Trophoblast cell (in vitro differentiated cells and primary cell): Measurements from ENCODE around the gene CXXC5.

Source experiments
- DNase-seq, 2 donors: peaks; one replicate each; pipeline ENCODE4 v3.0.0-alpha.2; 2016
- H2AFZ ChIP-seq: 2 replicates; pipeline ENCODE4 v1.6.1; 2013; ENCODE audit warnings: low read length, moderate library complexity, mild to moderate bottlenecking; ENCODE audit not compliant: insufficient read depth, poor library complexity
- H2AK5ac ChIP-seq: 2 replicates; pipeline ENCODE4 v1.6.1; 2013; ENCODE audit warnings: mild to moderate bottlenecking, low read length
- H2BK120ac ChIP-seq: 2 replicates; pipeline ENCODE4 v1.6.1; 2013; ENCODE audit warnings: low read length, mild to moderate bottlenecking, moderate library complexity; ENCODE audit not compliant: insufficient read depth, poor library complexity
- H2BK12ac ChIP-seq: 2 replicates; pipeline ENCODE4 v1.6.1; 2013; ENCODE audit warnings: mild to moderate bottlenecking, low read length, moderate library complexity
- H2BK5ac ChIP-seq: 2 replicates; pipeline ENCODE4 v1.6.1; 2013; ENCODE audit warnings: low read length, low read depth, moderate library complexity, mild to moderate bottlenecking; ENCODE audit not compliant: poor library complexity
- H3K14ac ChIP-seq: 2 replicates; pipeline ENCODE4 v1.6.1; 2013; ENCODE audit warnings: mild to moderate bottlenecking, low read length
- H3K18ac ChIP-seq: 2 replicates; pipeline ENCODE4 v1.6.1; 2013; ENCODE audit warnings: mild to moderate bottlenecking, low read length
- H3K23ac ChIP-seq: 2 replicates; pipeline ENCODE4 v1.6.1; 2013; ENCODE audit warnings: low read length
- H3K27ac ChIP-seq: 2 replicates; pipeline ENCODE4 v1.5.1; 2013; ENCODE audit warnings: low read depth, mild to moderate bottlenecking, inconsistent platforms, low read length, moderate library complexity
- H3K27me3 ChIP-seq: 2 replicates; pipeline ENCODE4 v1.6.1; 2013; ENCODE audit warnings: inconsistent platforms, mild to moderate bottlenecking, low read length, moderate library complexity; ENCODE audit not compliant: insufficient read depth
- H3K36me3 ChIP-seq, 2 experiments: 1 replicate in 1 of 2; 2 replicates in 1 of 2; pipeline ENCODE4 v1.6.1; 2013; ENCODE audit warnings: low read length in 2 of 2, mild to moderate bottlenecking in 2 of 2, moderate library complexity in 1 of 2; ENCODE audit not compliant: insufficient read depth in 2 of 2, control insufficient read depth in 1 of 2
- H3K4ac ChIP-seq: 2 replicates; pipeline ENCODE4 v1.6.1; 2013; ENCODE audit warnings: low read depth, mild to moderate bottlenecking, low read length, moderate library complexity
- H3K4me1 ChIP-seq, 2 experiments: 1 replicate in 1 of 2; 2 replicates in 1 of 2; pipeline ENCODE4 v1.6.1; 2013; ENCODE audit warnings: low read length in 2 of 2, mild to moderate bottlenecking in 2 of 2, moderate library complexity in 1 of 2; ENCODE audit not compliant: insufficient read depth in 2 of 2, control insufficient read depth in 1 of 2
- H3K4me2 ChIP-seq: 2 replicates; pipeline ENCODE4 v1.6.1; 2013; ENCODE audit warnings: inconsistent platforms, mild to moderate bottlenecking, low read length, moderate library complexity
- H3K4me3 ChIP-seq: 2 replicates; pipeline ENCODE4 v1.5.1; 2013; ENCODE audit warnings: mild to moderate bottlenecking, low read depth, low read length, inconsistent platforms
- H3K79me1 ChIP-seq: one replicate; pipeline ENCODE4 v1.6.1; 2013; ENCODE audit warnings: low read length
- H3K79me2 ChIP-seq: 2 replicates; pipeline ENCODE4 v1.6.1; 2013; ENCODE audit warnings: low read length, mild to moderate bottlenecking; ENCODE audit not compliant: control insufficient read depth, insufficient read depth, poor library complexity
- H3K9ac ChIP-seq: 2 replicates; pipeline ENCODE4 v1.6.1; 2013; ENCODE audit warnings: mild to moderate bottlenecking, low read length
- H3K9me3 ChIP-seq: 2 replicates; pipeline ENCODE4 v1.6.1; 2013; ENCODE audit warnings: low read depth, mild to moderate bottlenecking, control low read depth, inconsistent platforms, low read length; ENCODE audit not compliant: insufficient read depth
- H4K12ac ChIP-seq: 2 replicates; pipeline ENCODE4 v1.6.1; 2013; ENCODE audit warnings: low read depth, mild to moderate bottlenecking, low read length, moderate library complexity
- H4K8ac ChIP-seq: 2 replicates; pipeline ENCODE4 v1.6.1; 2013; ENCODE audit warnings: low read depth, mild to moderate bottlenecking, low read length, moderate library complexity
- H4K91ac ChIP-seq: one replicate; pipeline ENCODE4 v1.6.1; 2013; ENCODE audit warnings: low read depth, mild to moderate bottlenecking, low read length, moderate library complexity
- WGBS: extraction: QIAGEN DNeasy Blood & Tissue Kit; methylation state at CpG from one replicate; pipeline ENCODE4 v1.1.7; 2013; ENCODE audit warnings: missing lambda C conversion rate; ENCODE audit not compliant: insufficient read length, insufficient coverage; ENCODE audit errors: extremely low coverage; 5-methylcytosine and 5-hydroxymethylcytosine counted together

Gene CXXC5

GRCh38 chr5:139647506-139648204 is 494 bp upstream of the CXXC5 start:
- Histone ChIP-seq H4K12ac (peak overlapping the region; percentile 55), H2BK5ac (peak overlapping the region; percentile 50), H4K91ac (peak overlapping the region; percentile 77), H2BK120ac (peak overlapping the region; percentile 85), H3K23ac (no peak overlapping the region), H3K18ac (peak overlapping the region; percentile 73), H3K36me3 (no peaks in the 10 kb centered on the region), H4K8ac (peak overlapping the region; percentile 17), H3K4ac (peak overlapping the region; percentile 80), H2AFZ (peak overlapping the region; percentile 35), H3K14ac (peak overlapping the region; percentile 77), H2AK5ac (peak overlapping the region; percentile 7), H2BK12ac (peak overlapping the region; percentile 76), H3K79me2 (peaks cover 44% of the 10 kb centered on the region), H3K27me3 (no peaks in the 10 kb centered on the region), H3K4me2 (peak overlapping the region; percentile 79), H3K4me3 (peak overlapping the region; percentile 94), H3K9me3 (no peaks in the 10 kb centered on the region), H3K27ac (peak overlapping the region; percentile 96), H3K4me1 (peaks cover 46 to 52% of the 10 kb centered on the region in 2 experiments), H3K79me1 (peaks cover 63% of the 10 kb centered on the region), H3K9ac (peak overlapping the region; percentile 25)
- WGBS, result no CpG with 5 or more reads among the region's 46 CpGs
- DNase-seq, result peak in 1 of 2 donors; percentile 29

GRCh38 chr5:139649082-139649991 is 1.2 kb downstream of the CXXC5 start:
- Histone ChIP-seq H2BK12ac (peak overlapping the region; percentile 51), H3K27me3 (no peaks in the 10 kb centered on the region), H3K36me3 (peaks cover 3 to 4% of the 10 kb centered on the region in 2 experiments), H3K18ac (peak overlapping the region; percentile 98), H2AK5ac (peak overlapping the region; percentile 92), H3K4me1 (peaks cover 46 to 53% of the 10 kb centered on the region in 2 experiments), H3K14ac (peak overlapping the region; percentile 93), H3K4ac (peak overlapping the region; percentile 100), H3K9ac (peak overlapping the region; percentile 90), H3K79me2 (peaks cover 54% of the 10 kb centered on the region), H3K4me3 (peak overlapping the region; percentile 94), H4K12ac (peak overlapping the region; percentile 60), H4K8ac (peak overlapping the region; percentile 77), H3K4me2 (peak overlapping the region; percentile 95), H4K91ac (peak overlapping the region; percentile 93), H2BK120ac (peak overlapping the region; percentile 57), H2AFZ (peak overlapping the region; percentile 38), H3K79me1 (peaks cover 54% of the 10 kb centered on the region), H3K27ac (peak overlapping the region; percentile 96), H3K23ac (no peak overlapping the region), H3K9me3 (no peaks in the 10 kb centered on the region), H2BK5ac (peak overlapping the region; percentile 97)
- DNase-seq, result peak in 1 of 2 donors; percentile 23
- no CpG with 5 or more reads among the region's 77 CpGs for WGBS

GRCh38 chr5:139650031-139650688 is 2.0 kb downstream of the CXXC5 start:
- peaks cover 3 to 4% of the 10 kb centered on the region in 2 experiments for H3K36me3 ChIP-seq
- no peak overlapping the region for H2AFZ ChIP-seq

GRCh38 chr5:139650689-139651042 is 2.5 kb downstream of the CXXC5 start:
- Histone ChIP-seq H3K4ac (peak overlapping the region; percentile 100), H3K36me3 (peaks cover 3 to 4% of the 10 kb centered on the region in 2 experiments)
- no CpG with 5 or more reads among the region's 13 CpGs for WGBS

More at GRCh38 chr5:139650031-139650688, 2.0 kb downstream of the CXXC5 start:
- peak overlapping the region; percentile 95 for H3K4me2 ChIP-seq
- H3K14ac ChIP-seq, result peak overlapping the region; percentile 93
- H3K9ac ChIP-seq, result peak overlapping the region; percentile 90
- peak overlapping the region; percentile 77 for H4K8ac ChIP-seq
- peak overlapping the region; percentile 57 for H2BK120ac ChIP-seq
- peaks cover 58% of the 10 kb centered on the region for H3K79me1 ChIP-seq
- DNase-seq, result peak in 1 of 2 donors; percentile 23
- peak overlapping the region; percentile 34 for H2AK5ac ChIP-seq
- WGBS, result no CpG with 5 or more reads among the region's 48 CpGs
- peak overlapping the region; percentile 12 for H4K12ac ChIP-seq
- H3K18ac ChIP-seq, result peak overlapping the region; percentile 98
- H3K27me3 ChIP-seq, result no peaks in the 10 kb centered on the region
- peak overlapping the region; percentile 8 for H2BK12ac ChIP-seq
- H3K23ac ChIP-seq, result no peak overlapping the region
- H3K79me2 ChIP-seq, result peaks cover 57% of the 10 kb centered on the region
- H3K9me3 ChIP-seq, result no peaks in the 10 kb centered on the region
- H3K4ac ChIP-seq, result peak overlapping the region; percentile 100
- peak overlapping the region; percentile 96 for H3K27ac ChIP-seq
- H3K4me1 ChIP-seq, result peaks cover 55 to 56% of the 10 kb centered on the region in 2 experiments
- H4K91ac ChIP-seq, result peak overlapping the region; percentile 93
- peak overlapping the region; percentile 94 for H3K4me3 ChIP-seq
- H2BK5ac ChIP-seq, result peak overlapping the region; percentile 97

More at GRCh38 chr5:139650689-139651042, 2.5 kb downstream of the CXXC5 start:
- H3K27me3 ChIP-seq, result no peaks in the 10 kb centered on the region
- peak overlapping the region; percentile 97 for H2BK5ac ChIP-seq
- H2AFZ ChIP-seq, result no peak overlapping the region
- H3K18ac ChIP-seq, result peak overlapping the region; percentile 98
- peak overlapping the region; percentile 95 for H2AK5ac ChIP-seq
- peak overlapping the region; percentile 57 for H2BK120ac ChIP-seq
- peak overlapping the region; percentile 94 for H3K4me3 ChIP-seq
- peak overlapping the region; percentile 61 for H4K8ac ChIP-seq
- peak overlapping the region; percentile 96 for H3K27ac ChIP-seq
- H2BK12ac ChIP-seq, result peak overlapping the region; percentile 50
- peaks cover 61% of the 10 kb centered on the region for H3K79me1 ChIP-seq
- peak overlapping the region; percentile 75 for H3K9ac ChIP-seq
- H3K23ac ChIP-seq, result no peak overlapping the region
- H3K14ac ChIP-seq, result peak overlapping the region; percentile 93
- peak overlapping the region; percentile 93 for H4K91ac ChIP-seq
- DNase-seq, result no peak
- H3K4me2 ChIP-seq, result peak overlapping the region; percentile 95
- peaks cover 57 to 59% of the 10 kb centered on the region in 2 experiments for H3K4me1 ChIP-seq
- H4K12ac ChIP-seq, result peak overlapping the region; percentile 12
- H3K9me3 ChIP-seq, result no peaks in the 10 kb centered on the region
- peaks cover 59% of the 10 kb centered on the region for H3K79me2 ChIP-seq
